Brain microvascular endothelial cell (primary cell): ENCODE measurements around the gene KRTAP10-4.

Experiments used
- DNase-seq: peaks from one replicate; pipeline ENCODE4 v3.0.0-alpha.2; 2020
- H3K27ac ChIP-seq: fragments of 250-450 bp; sonication (Bioruptor Pico); 2 replicates; pipeline ENCODE4 v1.5.1; 2020; ENCODE audit warnings: mild to moderate bottlenecking, moderate library complexity
- H3K27me3 ChIP-seq: fragments of 250-450 bp; sonication (Bioruptor Pico); replicated peaks from 2 replicates; pipeline ENCODE4 v1.5.1; 2020; ENCODE audit warnings: mild to moderate bottlenecking
- H3K36me3 ChIP-seq: fragments of 250-450 bp; sonication (Bioruptor Pico); replicated peaks from 2 replicates; pipeline ENCODE4 v1.5.1; 2020; ENCODE audit warnings: mild to moderate bottlenecking
- H3K4me3 ChIP-seq: 2 replicates; pipeline ENCODE4 v1.5.1; 2011; ENCODE audit warnings: low read depth, mild to moderate bottlenecking, control low read depth, low read length, moderate library complexity
- in situ Hi-C: cut with HindIII; loops from 2 replicates; pipeline ENCODE4 v1.10.0; 2017; ENCODE audit warnings: low sequenced_read_pairs, low pct_ligation_motif_present
- TF ChIP-seq, protein P1 (sequence below): IDR thresholded peaks from 2 replicates; pipeline ENCODE4 v1.5.1; 2011; ENCODE audit warnings: low read depth, mild to moderate bottlenecking, moderate library complexity, low read length, control low read depth, inconsistent platforms; ENCODE audit errors: missing control alignments

Gene KRTAP10-4

DNA sequence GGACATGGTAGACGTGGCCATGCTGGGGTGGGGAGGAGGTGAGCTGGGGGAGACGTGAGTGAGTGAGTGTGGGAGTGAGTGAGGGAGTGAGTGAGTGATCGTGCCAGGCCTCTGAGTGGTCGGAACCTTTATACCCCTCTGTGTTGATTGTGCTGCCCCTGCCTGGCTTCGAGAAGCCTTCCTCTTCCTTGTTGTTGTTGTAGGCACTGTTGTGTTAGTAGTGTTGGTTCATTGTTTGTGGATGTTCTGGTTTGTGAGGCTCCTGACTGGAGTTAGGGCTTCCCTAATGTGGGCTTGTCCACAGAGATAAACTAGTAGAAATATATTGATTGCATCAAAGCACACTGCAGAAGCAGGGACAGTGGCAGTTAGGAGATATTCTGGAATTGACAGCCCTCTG is 14.8 kb upstream of the KRTAP10-4 start, which contains the start of gene KRTAP10-3:
KRTAP10-3 (minus strand) TSS at position 101 of the 400 bp plus-strand sequence; CDS start at position 21, 80 bp downstream.
- no peak for DNase-seq
- Histone ChIP-seq H3K27me3 (peaks cover 12% of the 10 kb centered on the region), H3K36me3 (no peaks in the 10 kb centered on the region), H3K4me3 (no peak within 1 kb of the TSS), H3K27ac (no peak within 1 kb of the TSS)
- TF ChIP-seq, protein P1, sequence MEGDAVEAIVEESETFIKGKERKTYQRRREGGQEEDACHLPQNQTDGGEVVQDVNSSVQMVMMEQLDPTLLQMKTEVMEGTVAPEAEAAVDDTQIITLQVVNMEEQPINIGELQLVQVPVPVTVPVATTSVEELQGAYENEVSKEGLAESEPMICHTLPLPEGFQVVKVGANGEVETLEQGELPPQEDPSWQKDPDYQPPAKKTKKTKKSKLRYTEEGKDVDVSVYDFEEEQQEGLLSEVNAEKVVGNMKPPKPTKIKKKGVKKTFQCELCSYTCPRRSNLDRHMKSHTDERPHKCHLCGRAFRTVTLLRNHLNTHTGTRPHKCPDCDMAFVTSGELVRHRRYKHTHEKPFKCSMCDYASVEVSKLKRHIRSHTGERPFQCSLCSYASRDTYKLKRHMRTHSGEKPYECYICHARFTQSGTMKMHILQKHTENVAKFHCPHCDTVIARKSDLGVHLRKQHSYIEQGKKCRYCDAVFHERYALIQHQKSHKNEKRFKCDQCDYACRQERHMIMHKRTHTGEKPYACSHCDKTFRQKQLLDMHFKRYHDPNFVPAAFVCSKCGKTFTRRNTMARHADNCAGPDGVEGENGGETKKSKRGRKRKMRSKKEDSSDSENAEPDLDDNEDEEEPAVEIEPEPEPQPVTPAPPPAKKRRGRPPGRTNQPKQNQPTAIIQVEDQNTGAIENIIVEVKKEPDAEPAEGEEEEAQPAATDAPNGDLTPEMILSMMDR = no peak
- in situ Hi-C loops = no loop called here

DNA sequence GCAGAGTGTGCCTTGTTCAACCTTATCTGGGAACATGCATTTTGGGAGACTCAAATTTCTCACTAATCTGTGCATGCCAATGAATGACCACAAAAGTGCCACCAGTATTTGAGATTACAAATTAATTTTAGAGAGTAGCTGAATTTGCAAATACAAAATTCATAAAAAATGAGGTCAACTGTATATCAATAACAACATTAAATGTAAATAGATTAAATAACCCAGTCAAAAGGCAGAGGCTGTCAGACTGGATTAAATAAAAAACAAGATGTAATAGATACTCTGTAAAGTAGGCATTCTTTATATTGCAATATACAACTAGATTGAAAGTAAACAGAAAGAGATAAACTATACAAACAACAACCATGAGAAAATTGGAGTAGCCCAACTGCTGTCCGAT is 9.4 kb upstream of the KRTAP10-4 start:
- no peak overlapping the region for H3K27ac ChIP-seq
- no peak overlapping the region for H3K4me3 ChIP-seq
- no peak for DNase-seq
- no peaks in the 10 kb centered on the region for H3K27me3 ChIP-seq
- in situ Hi-C loops = no loop called here
- H3K36me3 ChIP-seq = no peaks in the 10 kb centered on the region
- TF ChIP-seq, protein P1 = no peak

DNA sequence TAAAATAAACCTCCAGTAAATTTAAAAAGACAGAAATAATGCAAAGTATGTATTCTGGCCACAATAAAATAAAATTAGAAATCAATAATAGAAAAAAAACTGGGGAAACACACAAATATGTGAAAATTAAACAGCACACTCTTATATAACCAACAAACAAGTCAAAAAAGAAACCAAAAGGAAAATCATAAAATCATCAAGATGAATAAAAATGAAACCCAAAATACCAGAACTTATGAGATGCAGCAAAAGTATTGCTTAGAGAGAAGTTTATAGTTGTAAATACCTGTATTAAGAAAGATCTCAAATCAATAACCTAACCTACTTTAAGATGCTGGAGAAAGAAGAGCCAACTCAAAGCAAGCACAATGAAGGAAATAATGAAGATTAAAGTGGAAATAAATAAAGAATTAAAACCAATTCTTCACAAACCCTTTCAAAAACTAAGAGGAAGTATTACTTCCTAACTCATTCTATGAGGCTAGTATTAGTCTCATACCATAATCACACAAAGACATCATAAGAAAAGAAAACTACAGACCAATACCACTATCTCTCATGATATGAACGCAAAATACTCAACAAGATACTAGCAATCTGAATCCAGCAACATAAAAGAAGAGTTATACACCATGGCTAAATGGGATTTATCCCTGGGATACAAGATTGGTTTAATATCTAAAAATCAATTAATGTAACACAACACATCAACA is 8.5 kb upstream of the KRTAP10-4 start:
- H3K36me3 ChIP-seq = no peaks in the 10 kb centered on the region
- no peak overlapping the region for H3K27ac ChIP-seq
- H3K4me3 ChIP-seq = no peak overlapping the region
- in situ Hi-C loops = no loop called here
- no peaks in the 10 kb centered on the region for H3K27me3 ChIP-seq
- no peak for DNase-seq
- TF ChIP-seq, protein P1 = no peak

DNA sequence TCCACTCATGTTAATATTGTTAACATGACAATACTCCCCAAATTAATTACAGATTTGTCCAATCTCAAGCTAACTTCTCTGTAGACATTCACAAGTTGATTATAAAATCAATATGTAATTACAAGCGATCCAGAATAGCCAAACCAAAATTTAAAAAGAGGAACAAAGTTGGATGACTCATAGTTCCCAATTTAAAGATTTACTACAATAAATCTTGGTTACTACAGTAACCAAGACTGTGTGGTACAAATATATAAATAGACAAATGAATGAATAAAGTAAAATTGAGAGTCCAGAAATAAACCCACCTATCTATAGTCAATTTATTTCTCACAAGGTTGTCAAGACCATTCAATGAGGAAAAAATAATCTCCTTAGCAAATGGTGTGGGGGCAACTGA is 7.1 kb upstream of the KRTAP10-4 start:
- in situ Hi-C loops = no loop called here
- TF ChIP-seq, protein P1 = no peak
- no peak for DNase-seq
- H3K4me3 ChIP-seq = no peak overlapping the region
- H3K36me3 ChIP-seq = no peaks in the 10 kb centered on the region
- H3K27ac ChIP-seq = no peak overlapping the region
- no peaks in the 10 kb centered on the region for H3K27me3 ChIP-seq

DNA sequence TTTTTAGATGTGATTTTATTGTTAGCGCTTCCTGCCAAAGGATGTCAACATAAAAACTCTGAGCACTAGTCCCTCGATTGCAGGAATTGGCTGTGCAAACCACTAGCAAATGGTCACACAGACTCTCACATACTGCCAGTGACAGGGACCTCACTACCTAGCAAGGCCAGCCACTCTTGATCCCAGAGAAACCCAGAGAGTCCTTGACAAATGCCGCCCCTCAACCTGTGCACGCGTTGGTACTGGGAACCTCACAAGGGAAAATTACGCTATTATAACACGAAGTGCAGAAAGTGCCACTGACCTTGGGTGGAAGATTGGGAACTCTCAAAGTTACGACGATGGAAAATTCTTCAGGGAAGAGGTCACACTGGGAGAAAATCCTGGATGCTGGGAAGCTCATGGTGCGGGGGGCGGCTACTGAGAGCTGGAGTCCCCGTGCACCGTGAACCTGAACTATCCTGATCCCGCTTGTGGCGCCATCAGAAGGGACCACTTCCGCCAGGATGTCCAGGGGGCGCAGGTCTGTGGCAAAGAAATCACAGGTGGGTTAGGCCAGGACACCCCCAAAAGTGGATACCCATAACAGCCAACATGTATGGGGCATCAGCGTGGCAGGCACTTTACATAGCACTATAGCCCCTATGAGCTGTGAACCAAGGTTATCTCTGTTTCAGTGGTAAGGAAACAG is 5.9 kb upstream of the KRTAP10-4 start:
- in situ Hi-C loops = no loop called here
- Histone ChIP-seq H3K4me3 (no peak overlapping the region), H3K27ac (no peak overlapping the region), H3K36me3 (no peaks in the 10 kb centered on the region), H3K27me3 (no peaks in the 10 kb centered on the region)
- DNase-seq = no peak
- TF ChIP-seq, protein P1 = no peak

DNA sequence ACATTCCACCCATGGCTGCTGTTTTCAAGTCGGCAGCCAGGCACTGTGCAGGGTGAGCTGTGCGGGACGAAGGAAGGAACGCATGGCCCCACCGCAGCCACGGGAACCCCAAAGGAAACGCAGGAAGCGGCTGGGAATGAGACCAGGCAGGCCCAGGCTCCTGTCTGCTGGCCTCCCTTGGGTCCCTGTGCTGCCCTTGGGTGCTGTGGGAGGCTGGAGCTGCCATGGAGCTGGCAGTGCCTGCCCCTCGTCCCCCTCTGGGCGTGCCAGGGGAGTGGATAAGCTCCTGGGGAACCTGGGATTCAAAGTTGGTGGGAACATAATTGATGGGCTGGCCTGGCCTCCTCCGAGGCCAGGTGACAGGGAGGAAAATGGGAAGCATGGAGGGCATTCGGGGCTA is 5.3 kb upstream of the KRTAP10-4 start:
- H3K27me3 ChIP-seq = no peaks in the 10 kb centered on the region
- no peak overlapping the region for H3K4me3 ChIP-seq
- TF ChIP-seq, protein P1 = no peak
- H3K27ac ChIP-seq = no peak overlapping the region
- no peaks in the 10 kb centered on the region for H3K36me3 ChIP-seq
- in situ Hi-C loops = no loop called here
- DNase-seq = no peak
